IMR-90 (cell line): ENCODE results near the gene FCHSD2. TPM values are rescaled to one million over a fixed set of nuclear protein-coding genes. Genes with fewer than 3 reads are reported as not detected.
"Not testable (repeated sequence)": the region's sequence is repeated elsewhere in the genome, so short reads cannot be mapped to it uniquely, and the experiment has no call there.

ENCODE experiments used
- ATAC-seq: fragments of 200-7000 bp; cut with Tn5 transposase; 2 replicates; pipeline ENCODE4 v1.9.1; 2020; ENCODE audit warnings: low read depth, mild to moderate bottlenecking, moderate library complexity
- BruUV-seq: library from RNA; stranded (reverse); fragments of 400-500 nt; replicated peaks from 2 replicates; lab custom pipeline; 2021; lab: Mats Ljungman, UMichigan
- CTCF ChIA-PET: fragments of 300-600 bp; formaldehyde crosslinking; extraction: SDS; loops from one replicate; lab custom pipeline; 2021; ENCODE audit warnings: antibody characterized with exemption; lab: Yijun Ruan, JAX
- POLR2A ChIA-PET: fragments of 300-600 bp; sonication (Branson Sonifier 250); formaldehyde crosslinking; loops from one replicate; lab custom pipeline; 2022; ENCODE audit warnings: antibody characterized with exemption; ENCODE audit not compliant: unreplicated experiment; lab: Charles Lee
- DNase-seq: peaks from one replicate; pipeline ENCODE4 v3.0.0; 2013
- H2AFZ ChIP-seq: replicated peaks from 2 replicates; pipeline ENCODE3; 2013; ENCODE audit warnings: low read length, mild to moderate bottlenecking; ENCODE audit not compliant: poor library complexity
- H2AK5ac ChIP-seq: 2 replicates; pipeline ENCODE4 v1.6.1; 2013; ENCODE audit warnings: low read depth, low read length, inconsistent platforms
- H2AK9ac ChIP-seq: replicated peaks from 2 replicates; pipeline ENCODE3; 2013; ENCODE audit warnings: mild to moderate bottlenecking, low read depth, low read length, moderate library complexity; ENCODE audit not compliant: poor library complexity
- H2BK120ac ChIP-seq: 2 replicates; pipeline ENCODE4 v1.6.1; 2013; ENCODE audit warnings: low read depth, low read length, inconsistent platforms
- H2BK15ac ChIP-seq: 3 replicates; pipeline ENCODE4 v1.6.1; 2013; ENCODE audit warnings: low read depth, low read length, inconsistent platforms
- H2BK20ac ChIP-seq: 2 replicates; pipeline ENCODE4 v1.6.1; 2013; ENCODE audit warnings: low read depth, mild to moderate bottlenecking, inconsistent platforms, low read length, moderate library complexity
- H2BK5ac ChIP-seq: 2 replicates; pipeline ENCODE4 v1.6.1; 2013; ENCODE audit warnings: mild to moderate bottlenecking, low read depth, low read length, inconsistent platforms; ENCODE audit not compliant: poor library complexity, severe bottlenecking
- H3K14ac ChIP-seq: replicated peaks from 2 replicates; pipeline ENCODE4 v1.6.1; 2013; ENCODE audit warnings: low read depth, low read length, inconsistent platforms
- H3K18ac ChIP-seq: 2 replicates; pipeline ENCODE4 v1.6.1; 2013; ENCODE audit warnings: low read depth, low read length, control low read depth
- H3K23ac ChIP-seq: 2 replicates; pipeline ENCODE4 v1.6.1; 2013; ENCODE audit warnings: low read depth, low read length, inconsistent platforms
- H3K27ac ChIP-seq: 2 replicates; pipeline ENCODE4 v1.5.1; 2013; ENCODE audit warnings: mild to moderate bottlenecking, control low read depth, low read length; ENCODE audit not compliant: insufficient read depth
- H3K27me3 ChIP-seq: 2 replicates; pipeline ENCODE4 v1.6.1; 2013; ENCODE audit warnings: low read length; ENCODE audit not compliant: control insufficient read depth, insufficient read depth
- H3K36me3 ChIP-seq: 2 replicates; pipeline ENCODE4 v1.6.1; 2013; ENCODE audit warnings: low read length, mixed read lengths; ENCODE audit not compliant: control insufficient read depth, insufficient read depth
- H3K4ac ChIP-seq: 2 replicates; pipeline ENCODE4 v1.6.1; 2013; ENCODE audit warnings: low read depth, low read length, inconsistent platforms
- H3K4me1 ChIP-seq: 2 replicates; pipeline ENCODE4 v1.6.1; 2013; ENCODE audit warnings: low read length, mixed read lengths; ENCODE audit not compliant: control insufficient read depth, insufficient read depth
- H3K4me2 ChIP-seq: 2 replicates; pipeline ENCODE4 v1.6.1; 2013; ENCODE audit warnings: low read depth, mild to moderate bottlenecking, control low read depth, low read length, moderate library complexity
- H3K4me3 ChIP-seq: 2 replicates; pipeline ENCODE4 v1.5.1; 2013; ENCODE audit warnings: low read depth, mild to moderate bottlenecking, control low read depth, low read length, moderate library complexity; ENCODE audit not compliant: insufficient read depth
- H3K56ac ChIP-seq: 2 replicates; pipeline ENCODE4 v1.6.1; 2013; ENCODE audit warnings: low read length, inconsistent platforms; ENCODE audit not compliant: insufficient read depth; ENCODE audit errors: extremely low read depth
- H3K79me1 ChIP-seq, 2 experiments: 2 replicates each; pipeline ENCODE4 v1.6.1; 2013; ENCODE audit warnings: low read length in 2 of 2, inconsistent platforms in 1 of 2, low read depth in 1 of 2
- H3K9ac ChIP-seq: 2 replicates; pipeline ENCODE4 v1.6.1; 2013; ENCODE audit warnings: low read depth, low read length, control low read depth
- H3K9me1 ChIP-seq: 2 replicates; pipeline ENCODE4 v1.6.1; 2013; ENCODE audit warnings: low read length, inconsistent platforms; ENCODE audit not compliant: insufficient read depth
- H3K9me3 ChIP-seq: 2 replicates; pipeline ENCODE4 v1.6.1; 2013; ENCODE audit warnings: low read length; ENCODE audit not compliant: control insufficient read depth, insufficient read depth
- H4K20me1 ChIP-seq: 2 replicates; pipeline ENCODE4 v1.6.1; 2013; ENCODE audit warnings: low read length, inconsistent platforms; ENCODE audit not compliant: insufficient read depth
- H4K5ac ChIP-seq: 2 replicates; pipeline ENCODE4 v1.6.1; 2013; ENCODE audit warnings: mild to moderate bottlenecking, low read depth, low read length, control low read depth
- H4K8ac ChIP-seq, 2 experiments: 2 replicates each; pipeline ENCODE4 v1.6.1; 2013; ENCODE audit warnings: low read depth in 2 of 2, low read length in 2 of 2, control low read depth in 1 of 2, inconsistent platforms in 1 of 2
- H4K91ac ChIP-seq: 2 replicates; pipeline ENCODE4 v1.6.1; 2013; ENCODE audit warnings: low read depth, low read length, inconsistent platforms; ENCODE audit not compliant: insufficient read depth
- WGBS, 2 experiments: methylation state at CpG; one replicate each; pipeline versions ENCODE4 v1.1.5 to v1.1.7; 2013; ENCODE audit warnings: missing lambda C conversion rate in 2 of 2; ENCODE audit not compliant: insufficient read length in 1 of 2; ENCODE audit errors: extremely low coverage in 2 of 2; 5-methylcytosine and 5-hydroxymethylcytosine counted together
- dilution Hi-C: fragments of 300-500 bp; cut with HindIII; formaldehyde crosslinking; loops from one replicate; pipeline ENCODE4 v1.14.3; 2018; ENCODE audit warnings: low sequenced_read_pairs; ENCODE audit not compliant: unreplicated experiment
- in situ Hi-C: fragments of 300-500 bp; cut with MboI; formaldehyde crosslinking; loops from 3 replicates; pipeline ENCODE4 v1.14.3; 2019; ENCODE audit warnings: low sequenced_read_pairs, inconsistent platforms, mixed read lengths
- intact Hi-C: fragments of 100-400 bp; cut with micrococcal nuclease; formaldehyde crosslinking; loops from 2 replicates; pipeline ENCODE4 v1.10.0; 2022
- polyA plus RNA-seq, 3 experiments: library from polyadenylated mRNA; depleted of rRNA; stranded (reverse); fragments of >200 nt; gene quantifications; 2 replicates each; pipeline ENCODE4 v1.2.3, GENCODE V29; 2012; ENCODE audit warnings: low replicate concordance in 1 of 3
- total RNA-seq: library from RNA; depleted of rRNA; stranded (reverse); fragments of >200 nt; gene quantifications from 2 replicates; pipeline ENCODE4 v1.2.3, GENCODE V29; 2012

Gene FCHSD2
- total and polyA plus RNA-seq, 2 of the 4 experiments (the other 2 are of a cell fraction) = 5.9 to 18.7 TPM

DNA sequence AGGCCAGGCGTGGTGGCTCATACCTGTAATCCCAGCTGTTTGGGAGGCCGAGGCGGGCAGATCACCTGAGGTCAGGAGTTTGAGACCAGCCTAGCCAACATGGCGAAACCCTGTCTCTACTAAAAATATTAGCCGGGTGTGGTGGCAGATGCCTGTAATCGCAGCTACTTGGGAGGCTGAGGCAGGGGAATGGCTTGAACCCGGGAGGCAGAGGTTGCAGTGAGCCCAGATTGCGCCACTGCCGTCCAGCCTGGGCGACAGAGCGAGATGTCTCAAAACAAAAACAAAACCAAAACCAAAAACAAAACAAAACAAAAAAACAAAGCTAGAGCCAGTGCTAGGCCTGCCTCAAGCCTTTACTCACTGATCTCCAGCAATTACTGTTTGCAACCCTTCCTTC, 314.5 kb downstream of the FCHSD2 start:
- H3K36me3 ChIP-seq, POLR2A ChIA-PET, H3K18ac ChIP-seq, H2BK15ac ChIP-seq, H2AFZ ChIP-seq, H3K4me2 ChIP-seq, H2BK5ac ChIP-seq, dilution Hi-C loops, intact Hi-C loops, H4K20me1 ChIP-seq, H2BK20ac ChIP-seq, H3K9me1 ChIP-seq, H3K9me3 ChIP-seq, H4K5ac ChIP-seq, H2AK5ac ChIP-seq, H3K4ac ChIP-seq, BruUV-seq, H3K79me1 ChIP-seq, H3K27ac ChIP-seq, H3K14ac ChIP-seq, H4K91ac ChIP-seq, H2BK120ac ChIP-seq, DNase-seq, H3K4me1 ChIP-seq, H4K8ac ChIP-seq, ATAC-seq, H3K9ac ChIP-seq, H3K23ac ChIP-seq, H2AK9ac ChIP-seq, H3K56ac ChIP-seq, H3K27me3 ChIP-seq, H3K4me3 ChIP-seq: not testable (repeated sequence)
- CTCF ChIA-PET = interaction anchor here (0.8 to 2.8 kb wide), 4 partner anchors 34 to 351 kb away, joined by 3 to 11 read pairs (median 4); partner anchors contain the start of gene STARD10
- in situ Hi-C loops = loop anchor here (5.0 kb wide), 1 partner anchor 415 kb away; no protein-coding TSS in a partner anchor
- WGBS, 2 experiments = 100% methylated on average over 3 of the region's 11 CpGs; no CpG with 5 or more reads in 1 of the 2 experiments
